ENCODE measurements around the gene WSCD1.

Gene WSCD1

DNA sequence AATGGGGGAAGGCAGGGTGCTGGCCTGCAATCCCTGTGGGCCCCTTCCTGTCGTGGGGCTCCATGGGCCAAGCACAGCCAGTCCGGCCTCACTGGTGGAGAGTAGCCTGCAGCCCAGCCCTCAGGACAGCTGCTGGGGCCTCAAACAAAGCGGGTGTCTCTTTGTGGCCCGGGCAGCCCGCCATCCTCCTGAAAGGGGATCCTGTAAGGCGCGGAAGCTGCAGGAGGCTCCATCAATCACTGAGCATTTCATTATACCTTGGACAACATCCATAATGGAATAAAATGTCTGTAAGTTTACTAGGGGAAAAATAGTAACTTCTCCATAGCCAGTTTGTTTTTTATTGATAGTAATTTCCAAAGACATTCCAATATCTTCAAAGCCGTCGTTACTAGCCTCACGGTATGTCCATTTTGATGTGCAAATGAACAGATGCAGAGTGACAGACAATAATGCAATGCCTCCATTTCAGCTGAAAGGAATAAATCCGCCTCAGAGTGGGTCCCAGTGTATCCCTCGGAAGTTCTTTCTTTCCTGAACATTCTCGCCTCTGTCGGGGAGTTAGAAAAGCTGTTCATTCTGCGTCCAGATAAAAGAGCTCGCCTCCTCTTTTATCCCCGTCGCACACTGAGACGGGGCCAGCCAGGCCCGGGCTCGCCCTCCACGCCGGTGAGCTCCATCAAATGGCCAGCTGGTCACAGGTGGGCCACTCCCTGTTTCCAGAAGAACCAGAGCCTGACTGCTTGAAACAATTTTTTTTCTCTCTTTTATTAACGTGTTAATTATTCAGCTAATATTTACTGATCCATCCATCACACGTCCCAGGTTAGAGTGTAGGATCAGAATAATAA, 14.4 kb downstream of the WSCD1 start:
- in situ Hi-C loops (cut with MboI; ENCODE audit: low sequenced_read_pairs) = no loop called here

DNA sequence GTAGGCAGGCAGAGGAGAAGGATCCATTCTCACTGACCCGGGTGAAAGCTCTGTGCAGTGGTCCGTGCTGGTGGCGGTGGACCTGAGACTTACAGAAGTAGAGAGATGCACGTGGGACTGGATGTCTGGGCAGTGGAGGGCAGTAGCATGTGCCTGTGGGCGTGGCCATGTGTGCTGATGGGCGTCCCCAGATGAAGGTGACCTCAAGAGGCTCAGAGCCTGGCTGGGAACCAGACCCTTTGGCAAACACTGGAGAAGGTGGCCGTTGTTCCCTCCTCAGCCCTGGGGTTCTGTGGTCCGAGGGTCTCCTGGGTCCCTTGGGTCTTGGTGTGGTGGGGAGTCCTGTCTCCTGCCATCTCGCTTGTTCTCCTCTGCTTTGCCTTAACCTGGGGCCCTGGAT, 15.6 kb downstream of the WSCD1 start:
- in situ Hi-C loops (cut with MboI; ENCODE audit: low sequenced_read_pairs) = no loop called here

DNA sequence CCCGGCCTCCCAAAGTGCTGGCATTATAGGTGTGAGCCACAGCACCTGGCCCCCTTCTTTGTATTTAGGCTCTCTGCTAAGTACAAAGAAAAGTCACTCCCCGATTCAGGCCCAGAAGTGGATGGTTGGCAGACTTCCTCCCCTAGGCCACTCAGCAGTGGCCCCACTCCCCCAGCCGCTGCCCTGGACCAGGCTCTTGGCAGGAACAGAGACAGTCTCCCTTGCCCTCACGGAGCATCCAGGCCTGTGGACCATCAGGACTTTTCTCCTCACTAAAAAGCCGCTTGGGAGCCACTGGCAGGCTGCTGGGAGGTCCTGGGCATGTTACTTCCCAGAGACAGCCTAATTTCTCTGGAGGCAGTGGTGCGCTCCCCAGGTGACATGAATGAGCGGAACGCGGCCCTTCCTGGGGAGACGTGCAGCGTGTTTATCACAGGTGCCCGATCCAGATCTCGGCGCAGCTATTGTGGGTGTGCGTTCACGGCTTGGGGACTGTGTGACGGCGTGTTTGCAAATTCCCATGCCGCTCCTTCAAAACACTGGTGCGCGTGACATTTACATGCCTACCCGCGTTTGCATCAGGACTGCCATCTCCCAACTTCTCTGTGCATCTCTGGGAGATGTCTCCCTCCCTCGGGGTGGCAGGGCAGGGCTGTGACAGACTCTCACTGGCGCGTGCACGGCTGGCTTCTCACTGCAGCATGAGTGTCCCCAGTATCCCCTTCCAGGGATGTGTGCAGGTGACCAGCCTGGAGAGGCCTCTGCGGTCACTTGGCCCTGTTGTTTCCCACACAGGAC, 16.6 kb downstream of the WSCD1 start:
- in situ Hi-C loops (cut with MboI; ENCODE audit: low sequenced_read_pairs) = no loop called here

DNA sequence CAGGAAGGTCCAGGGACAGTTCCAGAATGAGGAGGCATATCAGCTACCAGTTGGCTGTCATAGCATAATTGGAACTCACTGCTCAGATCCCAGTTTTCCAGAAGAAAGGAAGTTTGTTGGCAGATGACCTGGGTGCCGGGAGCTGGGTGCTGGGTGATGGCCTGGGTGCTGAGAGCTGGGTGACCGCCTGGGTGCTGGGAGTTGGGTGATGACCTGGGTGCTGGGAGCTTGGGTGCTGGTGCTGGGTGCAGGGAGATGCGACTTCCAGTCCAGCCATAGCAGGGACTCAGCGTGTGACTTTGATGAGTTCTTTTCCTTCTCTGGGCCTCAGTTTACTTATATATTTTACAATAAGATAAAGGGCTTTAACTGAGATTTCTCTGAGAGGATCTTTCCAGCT, 18.0 kb downstream of the WSCD1 start:
- in situ Hi-C loops (cut with MboI; ENCODE audit: low sequenced_read_pairs) = no loop called here

DNA sequence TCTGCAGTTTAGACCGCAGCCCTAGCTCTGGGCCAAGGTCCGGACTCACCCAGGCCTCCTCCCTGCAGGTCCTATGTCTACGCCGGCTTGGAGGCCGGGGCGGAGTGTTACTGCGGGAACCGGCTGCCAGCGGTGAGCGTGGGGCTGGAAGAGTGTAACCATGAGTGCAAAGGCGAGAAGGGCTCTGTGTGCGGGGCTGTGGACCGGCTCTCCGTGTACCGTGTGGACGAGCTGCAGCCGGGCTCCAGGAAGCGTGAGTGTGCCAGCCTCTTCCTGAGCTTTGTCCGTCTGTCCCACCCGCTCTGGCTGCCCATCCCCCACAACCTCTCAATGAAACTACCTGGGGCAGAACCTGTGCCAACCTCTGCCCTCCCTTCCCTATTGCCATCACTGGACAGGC, 20.1 kb downstream of the WSCD1 start:
- in situ Hi-C loops (cut with MboI; ENCODE audit: low sequenced_read_pairs) = no loop called here

DNA sequence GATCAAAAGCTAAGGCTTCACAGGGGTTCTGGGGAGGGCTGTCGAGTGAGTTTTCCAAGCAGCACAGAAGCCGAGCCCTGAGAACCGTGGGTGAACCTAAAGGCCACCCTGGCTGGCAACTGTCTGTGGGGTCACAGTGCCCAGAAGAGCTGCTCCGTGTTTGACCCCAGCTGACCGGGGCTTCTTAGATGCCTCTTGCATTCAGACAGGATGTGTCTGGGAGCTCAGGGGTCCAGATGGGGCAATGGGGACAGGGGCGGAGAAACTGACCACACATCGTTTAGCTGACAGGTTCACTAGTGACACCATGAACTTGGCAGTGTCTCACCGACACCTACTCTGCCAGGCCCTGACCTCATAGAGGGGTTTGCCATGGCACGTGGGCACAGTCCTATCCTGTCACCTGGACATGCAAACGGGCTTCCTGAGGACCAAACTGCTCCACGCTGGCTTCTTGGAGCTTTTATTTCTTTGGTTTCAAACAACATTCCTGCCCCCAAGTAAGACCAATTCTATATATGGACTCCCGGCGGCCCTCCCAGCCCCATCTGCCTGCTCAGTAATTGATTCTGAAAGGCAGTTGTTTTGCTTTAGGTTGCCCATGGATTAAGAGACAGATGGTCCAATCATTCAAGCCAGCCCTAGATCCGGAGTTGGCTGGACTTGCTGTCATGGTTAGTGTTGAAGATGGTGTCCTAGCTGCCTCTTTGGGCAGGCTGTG, 22.2 kb downstream of the WSCD1 start:
- in situ Hi-C loops (cut with MboI; ENCODE audit: low sequenced_read_pairs) = no loop called here

DNA sequence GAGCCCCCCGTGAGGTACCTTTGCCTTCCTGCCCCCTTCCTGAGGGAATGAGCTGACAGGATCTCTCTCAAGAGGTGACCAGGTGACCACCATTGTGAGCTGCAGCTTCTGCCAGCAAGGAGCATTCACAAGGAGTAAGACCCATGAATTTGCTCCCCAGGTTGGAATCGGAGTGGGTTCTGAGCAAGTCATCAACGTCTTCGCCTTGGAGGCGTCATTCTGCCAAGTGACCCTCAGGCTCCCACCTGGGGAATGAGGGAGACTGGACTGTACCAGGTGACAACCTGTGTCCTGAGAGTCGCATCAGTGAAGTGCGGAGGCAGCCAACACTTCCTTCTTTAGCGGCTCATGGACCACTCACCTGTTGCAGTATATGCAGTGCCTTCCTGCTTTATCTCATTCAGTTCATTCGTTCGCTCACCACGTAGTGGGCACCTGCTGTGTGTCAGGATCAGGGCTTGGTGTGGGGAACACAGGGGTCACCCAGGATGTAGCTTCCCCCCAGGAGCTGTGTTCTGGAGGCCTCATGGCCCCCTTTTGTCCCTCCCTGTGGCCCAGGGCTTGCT, 22.8 kb downstream of the WSCD1 start:
- in situ Hi-C loops (cut with MboI; ENCODE audit: low sequenced_read_pairs) = no loop called here

DNA sequence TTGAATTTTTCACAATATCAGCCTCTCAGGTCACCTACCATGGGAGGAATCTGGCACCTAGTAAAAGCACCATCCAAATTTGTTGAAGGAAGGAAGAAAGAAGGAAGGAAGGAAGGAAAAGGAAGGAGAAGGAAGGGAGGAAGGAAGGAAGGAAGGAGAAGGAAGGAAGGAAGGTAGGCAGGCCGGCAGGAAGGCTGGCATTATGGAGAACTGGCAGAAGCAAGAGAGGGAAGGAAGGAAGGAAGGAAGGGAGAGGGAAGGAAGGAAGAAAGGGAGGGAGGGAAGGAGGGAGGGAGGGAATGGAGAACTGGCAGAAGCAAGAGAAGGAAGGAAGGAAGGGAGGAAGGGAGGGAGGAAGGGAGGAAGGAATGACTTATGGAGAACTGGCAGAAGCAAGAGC, 24.3 kb downstream of the WSCD1 start:
- in situ Hi-C loops (cut with MboI; ENCODE audit: low sequenced_read_pairs) = no loop called here

DNA sequence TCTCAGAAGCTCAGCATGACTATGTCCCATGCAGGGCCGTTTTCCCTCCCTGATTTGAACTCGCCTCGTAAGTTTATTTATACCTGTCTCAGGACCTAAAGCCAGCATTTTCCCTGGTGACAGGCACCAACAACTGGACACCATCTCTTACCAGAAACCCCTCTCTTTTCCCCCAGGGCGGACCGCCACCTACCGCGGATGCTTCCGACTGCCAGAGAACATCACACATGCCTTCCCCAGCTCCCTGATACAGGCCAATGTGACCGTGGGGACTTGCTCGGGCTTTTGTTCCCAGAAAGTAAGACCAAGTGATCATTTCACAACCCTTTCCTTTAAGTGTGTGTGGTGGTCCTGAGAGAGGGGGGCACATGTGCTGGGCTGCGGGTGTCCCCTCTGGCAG, 24.7 kb downstream of the WSCD1 start:
- in situ Hi-C loops (cut with MboI; ENCODE audit: low sequenced_read_pairs) = no loop called here

DNA sequence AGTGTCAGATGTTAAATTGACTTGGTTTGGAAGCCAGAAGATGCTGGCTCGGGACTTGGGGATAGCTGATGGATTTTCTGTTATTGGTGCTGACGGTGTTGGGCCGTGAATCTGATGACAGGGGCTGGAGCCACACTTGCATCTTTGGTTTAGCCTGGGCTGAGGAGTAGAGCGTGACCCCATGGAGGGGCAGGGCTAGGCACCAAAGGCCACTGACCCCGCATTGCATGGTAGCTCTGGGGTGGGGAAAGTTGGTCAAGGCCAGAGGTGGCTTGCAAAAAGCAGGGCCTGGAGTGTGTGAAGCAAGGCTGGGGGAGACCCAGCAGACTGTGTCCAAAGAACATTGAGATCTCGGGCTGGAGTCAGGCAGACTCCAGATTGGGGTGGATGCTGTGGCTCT, 25.3 kb downstream of the WSCD1 start:
- in situ Hi-C loops (cut with MboI; ENCODE audit: low sequenced_read_pairs) = no loop called here

DNA sequence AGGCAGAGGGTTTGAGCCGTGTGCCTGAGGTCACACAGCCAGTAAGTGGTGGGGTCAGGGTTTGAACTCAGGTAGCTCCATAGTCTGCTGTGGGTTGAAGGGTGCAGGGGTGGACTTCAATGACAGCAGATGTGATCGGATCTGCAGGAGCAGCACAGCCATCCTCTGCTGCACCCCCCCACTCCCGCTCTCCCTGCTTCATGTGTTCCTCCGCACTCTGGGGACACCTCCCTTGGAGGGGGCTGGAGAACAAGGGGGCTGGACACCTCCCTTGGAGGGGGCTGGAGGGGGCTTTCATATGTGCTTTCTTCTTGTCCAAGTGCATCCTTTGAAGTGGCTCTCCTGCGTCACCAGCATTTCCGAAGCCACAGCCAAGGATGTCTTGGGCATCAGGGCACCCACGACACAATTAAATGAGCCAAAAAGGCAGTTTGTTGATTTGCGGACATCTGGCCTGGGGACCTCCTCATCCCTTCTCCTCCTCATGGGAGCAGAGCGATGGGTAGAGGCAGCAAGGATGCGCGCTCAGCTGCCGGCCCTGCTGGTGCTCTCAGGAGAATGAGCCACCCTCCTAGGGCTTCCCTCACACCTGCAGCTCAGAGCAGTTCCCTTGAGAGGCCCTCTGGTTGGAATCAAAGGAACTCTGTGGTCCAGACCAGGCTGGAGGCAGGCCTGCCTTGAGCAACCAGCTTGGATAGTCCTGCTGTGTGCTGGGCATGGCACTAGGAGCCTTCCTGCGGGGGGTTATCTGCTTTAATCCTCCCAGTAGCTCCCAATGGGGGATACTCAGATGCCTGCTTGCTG, 26.2 kb downstream of the WSCD1 start:
- in situ Hi-C loops (cut with MboI; ENCODE audit: low sequenced_read_pairs) = no loop called here

DNA sequence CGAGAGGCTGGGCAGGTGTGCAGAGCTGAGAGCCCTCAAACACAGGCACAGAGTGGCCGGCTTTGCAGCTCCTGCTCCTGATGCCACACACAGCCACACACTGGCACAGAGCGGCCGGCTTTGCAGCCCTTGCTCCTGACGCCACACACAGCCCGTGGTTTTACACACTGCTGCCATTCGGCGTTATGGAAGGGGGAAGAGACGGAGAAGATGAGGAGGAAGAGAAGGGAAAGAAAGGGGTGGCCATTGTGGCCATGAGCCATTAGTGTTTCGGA, 26.8 kb downstream of the WSCD1 start:
- in situ Hi-C loops (cut with MboI; ENCODE audit: low sequenced_read_pairs) = no loop called here

DNA sequence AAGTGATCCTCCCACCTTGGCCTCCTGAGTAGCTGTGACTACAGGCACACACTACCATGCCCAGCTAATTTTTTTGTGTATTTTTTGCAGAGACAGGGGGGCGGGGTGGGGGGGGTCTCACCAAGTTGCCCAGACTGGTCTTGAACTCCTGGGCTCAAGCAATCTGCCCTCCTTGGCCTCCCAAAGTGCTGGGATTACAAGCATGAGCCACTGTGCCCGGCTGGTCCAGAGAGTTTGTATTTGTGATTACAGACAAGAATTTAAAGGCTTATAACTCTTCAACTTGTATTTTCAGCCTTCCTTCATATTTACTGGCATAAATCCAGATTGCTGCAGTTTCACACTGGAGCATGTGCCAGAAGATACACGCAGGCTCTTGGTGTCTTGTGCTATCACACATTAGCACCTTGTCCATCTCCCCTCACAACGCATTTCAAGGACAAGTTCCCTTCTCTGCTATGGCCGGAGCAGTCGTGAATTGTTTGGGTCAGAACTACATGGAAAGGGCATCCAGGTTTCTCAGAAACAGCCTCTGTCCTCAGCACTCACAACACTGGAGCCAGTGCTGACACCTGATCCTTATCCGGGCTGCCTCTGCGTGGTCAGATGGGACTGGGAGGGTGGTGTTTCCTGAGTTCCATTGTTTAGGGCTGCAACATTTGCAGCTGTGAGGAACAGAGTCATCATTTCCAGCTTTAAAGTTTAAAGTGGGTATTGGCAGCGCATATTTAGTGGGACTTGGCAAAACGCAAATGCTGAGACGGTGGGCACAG, 28.1 kb downstream of the WSCD1 start:
- in situ Hi-C loops (cut with MboI; ENCODE audit: low sequenced_read_pairs) = no loop called here

DNA sequence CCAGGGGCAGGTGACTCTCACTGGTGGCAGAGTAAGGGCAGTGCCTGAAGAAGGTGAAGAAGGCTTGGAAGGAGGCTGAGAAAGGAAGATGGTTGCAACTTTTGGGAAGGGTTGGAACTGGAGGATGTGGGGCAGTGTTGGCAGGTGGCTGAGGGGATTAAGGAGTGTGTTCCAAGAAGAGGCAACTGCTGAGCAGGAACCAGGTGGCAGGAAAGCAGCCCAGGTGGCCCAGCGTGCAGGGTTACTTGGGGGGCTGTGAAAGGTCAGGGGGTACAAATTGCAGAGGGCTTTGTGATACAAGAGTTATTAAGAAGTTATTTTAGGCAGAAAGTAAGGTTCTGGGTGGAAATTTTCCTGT, 28.6 kb downstream of the WSCD1 start:
- in situ Hi-C loops (cut with MboI; ENCODE audit: low sequenced_read_pairs) = no loop called here

DNA sequence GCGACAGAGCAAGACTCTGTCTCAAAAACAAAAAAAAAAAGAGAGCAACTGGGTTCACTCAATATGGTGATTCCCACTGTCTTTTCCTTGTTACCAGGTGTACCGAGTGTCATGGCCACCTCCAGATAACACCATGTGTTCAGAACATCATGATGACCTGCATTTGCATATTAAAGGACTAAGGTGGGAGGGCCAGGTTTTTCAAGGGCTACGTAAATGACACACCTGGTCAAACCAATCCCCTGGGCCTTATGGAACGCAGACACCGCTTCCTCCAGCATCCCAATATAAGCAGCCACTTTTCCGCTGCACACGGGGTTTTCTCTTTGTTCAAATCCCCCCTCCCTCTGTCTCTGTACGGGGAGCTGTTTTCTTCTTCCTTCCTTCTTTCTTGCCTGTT, 29.3 kb downstream of the WSCD1 start:
- in situ Hi-C loops (cut with MboI; ENCODE audit: low sequenced_read_pairs) = no loop called here

DNA sequence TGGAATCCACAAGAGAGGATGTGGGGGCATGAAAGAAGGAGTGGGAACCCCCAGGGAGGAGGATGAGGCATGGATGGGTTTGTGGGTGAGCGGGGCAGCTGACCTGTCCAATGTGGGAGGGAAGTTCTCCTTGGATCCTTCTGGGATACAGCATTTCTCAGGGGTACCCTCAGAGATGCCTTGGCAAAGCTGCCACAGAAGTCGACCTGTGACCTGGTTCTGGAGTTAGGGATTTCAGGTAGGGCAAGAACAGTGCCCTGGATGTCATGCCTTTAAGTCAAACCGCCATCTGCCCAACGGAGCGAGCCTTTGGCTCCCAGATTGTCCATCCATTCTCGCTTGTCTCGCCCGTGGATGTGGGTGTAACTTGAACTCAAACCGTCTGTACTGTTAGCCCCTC, 30.0 kb downstream of the WSCD1 start:
- in situ Hi-C loops (cut with MboI; ENCODE audit: low sequenced_read_pairs) = no loop called here

DNA sequence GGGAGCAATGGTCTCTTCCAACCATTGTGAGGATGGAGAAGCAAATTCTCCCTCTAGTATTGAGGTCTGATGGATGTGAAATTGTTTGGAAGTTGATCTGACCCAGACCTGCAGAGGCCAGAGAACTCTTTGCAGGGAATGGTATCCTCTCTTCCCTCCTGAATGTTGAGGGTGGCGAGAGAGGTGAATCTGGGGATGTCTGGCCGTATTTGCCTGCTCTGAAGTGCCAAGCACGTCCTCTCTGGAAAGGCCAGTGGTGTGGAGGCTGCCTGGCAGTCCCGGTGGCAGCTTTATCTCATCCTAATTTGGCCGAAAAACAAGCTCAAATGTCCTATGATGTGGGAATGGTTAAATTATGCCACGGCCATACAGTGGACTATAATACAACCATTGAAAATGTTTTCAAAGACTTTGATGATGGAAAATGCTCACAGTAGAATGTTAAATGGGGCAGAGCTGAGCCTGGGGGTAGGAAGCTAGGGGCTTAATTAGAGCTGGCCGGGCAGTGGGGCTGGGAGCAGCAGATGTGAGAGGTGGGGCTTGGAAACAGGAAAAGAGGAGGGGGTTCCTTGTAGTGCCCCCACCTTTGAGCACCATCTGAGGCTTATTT, 30.8 kb downstream of the WSCD1 start:
- in situ Hi-C loops (cut with MboI; ENCODE audit: low sequenced_read_pairs) = no loop called here

DNA sequence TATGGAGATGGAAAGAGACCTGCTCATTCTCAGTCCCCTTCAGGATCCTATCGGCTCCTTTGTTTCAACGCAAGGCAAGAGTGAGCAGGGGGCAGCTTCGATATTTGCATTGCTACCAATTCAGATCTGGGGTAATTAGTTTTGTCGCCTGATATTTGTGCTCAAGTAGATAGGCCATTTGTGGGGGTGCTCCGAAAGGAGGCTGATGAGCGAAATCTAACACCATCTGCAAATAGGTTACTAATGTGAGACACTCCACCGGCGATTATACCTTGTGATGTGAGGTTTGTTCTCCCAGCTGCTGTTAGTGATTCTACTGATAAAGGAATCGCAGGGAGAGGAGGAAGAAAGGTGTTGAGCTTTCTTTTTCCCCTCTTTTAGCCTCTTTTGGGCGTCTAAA, 31.5 kb downstream of the WSCD1 start:
- in situ Hi-C loops (cut with MboI; ENCODE audit: low sequenced_read_pairs) = no loop called here

DNA sequence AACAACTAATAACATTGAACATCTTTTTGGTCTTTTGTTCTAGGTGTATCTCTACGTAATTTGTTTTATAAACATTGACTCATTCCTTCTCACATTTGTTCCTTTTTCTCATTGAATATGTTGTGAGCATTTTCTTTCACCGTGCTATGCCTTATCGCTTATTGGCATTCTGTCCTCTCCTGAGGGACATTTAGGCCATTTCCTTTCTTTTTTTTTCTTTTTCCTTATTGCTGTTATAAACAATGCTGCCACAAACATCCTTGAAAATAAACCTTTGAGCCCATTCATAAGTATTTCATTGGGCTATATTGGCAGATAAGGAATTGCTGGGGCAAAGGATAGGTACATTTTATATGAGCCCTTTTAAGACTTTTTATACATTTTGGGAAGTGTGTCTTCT, 32.4 kb downstream of the WSCD1 start:
- in situ Hi-C loops (cut with MboI; ENCODE audit: low sequenced_read_pairs) = no loop called here
